HG03064 (cell line): ENCODE measurements around the gene INSC.

Source experiments
- ATAC-seq: cut with Tn5 transposase; IDR thresholded peaks from one replicate; pipeline ENCODE4 v1.9.1; 2021; ENCODE audit warnings: low read depth; ENCODE audit not compliant: unreplicated experiment

Gene INSC

DNA sequence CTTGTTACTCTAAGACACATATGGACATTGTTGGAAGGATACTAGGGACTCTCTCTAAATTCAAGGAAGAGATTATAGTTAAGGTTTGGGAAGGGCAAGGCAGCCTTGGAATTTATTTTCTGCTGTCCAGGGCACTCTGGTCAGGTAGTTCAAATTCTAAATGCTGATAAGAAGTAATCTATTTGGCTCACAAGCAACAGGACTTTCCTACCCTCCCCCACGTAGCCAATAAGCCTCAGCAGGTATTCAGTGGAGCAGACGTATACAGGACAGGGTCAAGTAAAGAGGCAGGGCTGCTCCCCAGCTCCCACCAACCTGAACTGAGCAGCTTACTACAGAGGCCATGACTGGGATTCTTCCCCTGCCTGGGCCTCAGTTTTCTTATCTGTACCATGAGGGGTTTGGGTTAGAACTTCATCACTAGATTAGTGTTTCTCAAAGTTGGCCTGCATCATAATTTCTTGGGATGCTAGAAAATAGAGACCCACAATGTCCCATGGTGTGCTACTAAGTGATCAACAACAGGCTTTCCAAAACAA is 6.1 kb upstream of the INSC start:
- no peak for ATAC-seq

DNA sequence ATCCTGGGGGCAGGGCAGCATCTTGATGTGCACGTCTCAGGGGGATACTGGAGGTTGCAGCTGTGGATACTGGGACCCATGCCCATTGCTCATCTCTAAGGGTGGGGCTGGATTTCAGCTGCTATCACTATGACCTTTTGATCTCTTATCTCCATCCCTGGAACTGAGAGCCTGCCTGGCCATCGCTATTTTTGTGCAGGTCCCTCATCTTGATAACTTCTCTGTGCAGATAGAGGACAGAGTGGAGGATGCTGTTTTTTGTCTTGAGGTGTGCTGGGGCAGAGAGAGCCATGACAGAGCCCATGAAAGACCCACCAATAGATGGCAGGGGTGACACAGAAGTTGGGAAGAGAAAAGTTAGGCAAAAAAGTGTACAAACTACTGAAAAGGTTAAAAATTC is 5.1 kb upstream of the INSC start:
- no peak for ATAC-seq

DNA sequence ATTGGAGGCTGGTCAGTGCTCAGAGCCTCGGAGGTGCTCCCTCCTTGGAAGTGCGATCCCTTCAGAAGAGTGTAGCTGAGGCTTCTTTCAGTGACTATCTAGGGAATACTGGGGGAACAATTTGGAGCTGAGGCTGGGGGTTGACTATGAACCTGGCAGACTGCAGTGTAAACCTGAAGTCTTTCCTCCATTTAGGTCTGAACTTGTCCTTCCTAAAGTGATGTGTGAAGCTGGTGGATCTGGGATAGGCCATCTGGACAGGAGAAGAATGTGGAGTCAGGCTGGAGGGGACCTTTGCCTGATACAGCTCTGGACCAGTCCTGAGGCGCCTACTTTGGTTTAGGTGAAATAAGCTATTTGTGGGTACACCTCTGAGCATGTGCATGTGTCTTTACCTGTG is 3.5 kb upstream of the INSC start:
- ATAC-seq, result no peak

DNA sequence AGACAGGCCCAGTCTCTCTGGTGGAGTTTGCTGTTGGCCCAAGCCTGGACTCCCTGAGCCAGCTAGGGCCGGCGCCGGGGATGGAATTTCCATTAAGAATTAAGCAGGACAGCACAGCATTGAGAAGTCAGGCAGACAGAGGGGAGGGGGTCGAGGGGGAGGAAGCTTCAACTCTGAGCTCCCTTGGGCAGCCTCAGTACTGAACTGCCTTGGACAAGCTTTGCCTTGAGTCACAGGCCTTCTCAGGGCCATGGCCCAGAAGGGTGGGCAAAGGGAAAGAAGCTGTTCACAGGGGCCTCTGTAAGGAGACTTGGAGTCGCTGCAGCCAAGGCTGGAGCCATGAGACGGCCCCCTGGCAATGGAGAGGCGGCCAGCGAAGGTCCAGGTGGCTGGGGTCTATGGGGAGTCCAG is 2.6 kb upstream of the INSC start:
- no peak for ATAC-seq

DNA sequence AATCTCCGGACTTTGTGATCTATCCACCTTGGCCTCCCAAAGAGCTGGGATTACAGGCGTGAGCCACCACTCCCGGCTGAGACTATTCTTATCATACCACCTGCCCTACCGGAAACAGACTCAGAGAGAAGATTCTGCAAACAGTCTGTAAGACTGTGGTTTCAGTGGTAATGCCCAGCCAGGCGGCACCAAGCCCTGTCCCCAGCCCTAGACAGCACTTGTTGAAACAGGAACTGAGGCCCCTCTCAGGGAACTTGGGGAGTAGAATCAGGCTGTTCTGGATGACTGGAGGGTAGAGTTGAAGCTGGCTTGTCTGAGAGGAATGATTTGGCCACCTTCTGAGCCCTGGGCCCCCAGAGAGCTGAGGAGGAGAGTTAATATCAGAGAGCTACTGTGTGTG is 1.3 kb upstream of the INSC start:
- peak; percentile 95 for ATAC-seq

DNA sequence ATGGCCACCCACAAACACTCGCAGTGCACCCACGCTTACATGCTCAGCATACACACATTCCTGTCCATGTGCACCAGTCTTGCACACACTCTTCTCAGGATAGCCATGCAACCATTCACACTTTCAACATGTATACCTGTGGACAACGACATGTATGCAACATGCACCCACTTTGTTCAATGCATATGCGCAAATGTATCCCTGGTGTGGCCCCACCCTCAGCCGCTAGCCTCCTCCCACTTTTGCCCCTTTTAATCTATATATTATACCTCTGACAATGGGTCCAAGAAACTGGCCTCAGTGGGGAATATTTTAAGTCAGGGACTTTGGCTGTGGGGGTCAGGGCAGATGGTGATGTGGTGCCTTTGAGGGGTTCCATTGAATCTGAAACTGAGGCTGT is 963 bp downstream of the INSC start:
- ATAC-seq, result no peak

DNA sequence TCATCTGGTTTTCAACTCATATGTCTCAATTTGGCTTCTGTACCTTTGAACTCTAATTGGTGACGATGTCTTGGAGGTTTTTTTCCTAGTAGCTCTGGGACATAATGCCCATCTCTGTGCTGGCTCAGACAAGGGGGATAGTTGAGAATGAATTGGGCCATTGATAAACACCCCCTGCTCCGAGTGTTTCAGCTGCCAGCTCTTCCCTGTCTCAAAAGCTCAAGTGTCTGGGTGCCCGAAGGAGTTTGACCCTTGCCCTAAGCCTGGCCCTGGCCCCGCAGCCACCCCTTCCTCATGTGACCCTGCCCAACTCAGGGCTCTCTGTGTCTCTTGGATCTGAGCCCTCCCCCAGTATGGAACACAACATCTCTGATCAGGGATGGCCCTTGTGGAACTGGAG is 3.0 kb downstream of the INSC start:
- ATAC-seq, result no peak

DNA sequence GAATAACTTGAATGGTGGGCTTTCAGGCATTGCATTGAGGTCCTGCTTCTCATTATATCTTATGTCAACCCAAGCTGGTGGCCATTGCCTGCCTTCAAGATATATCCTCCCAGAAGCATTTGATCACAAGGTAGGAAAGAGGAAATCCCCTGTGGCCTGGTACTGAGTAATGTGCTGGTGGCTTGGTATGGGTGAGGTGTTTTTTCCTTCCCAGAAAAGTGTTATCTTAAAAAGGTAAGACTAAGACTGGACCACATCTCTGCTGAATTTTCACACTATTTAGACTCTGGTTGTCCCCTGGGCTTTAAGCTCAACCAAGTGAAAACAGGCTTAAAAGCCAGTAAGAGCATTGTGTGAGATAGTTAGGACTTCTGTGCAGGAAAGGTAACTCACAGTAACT is 3.7 kb downstream of the INSC start:
- peak; percentile 40 for ATAC-seq

DNA sequence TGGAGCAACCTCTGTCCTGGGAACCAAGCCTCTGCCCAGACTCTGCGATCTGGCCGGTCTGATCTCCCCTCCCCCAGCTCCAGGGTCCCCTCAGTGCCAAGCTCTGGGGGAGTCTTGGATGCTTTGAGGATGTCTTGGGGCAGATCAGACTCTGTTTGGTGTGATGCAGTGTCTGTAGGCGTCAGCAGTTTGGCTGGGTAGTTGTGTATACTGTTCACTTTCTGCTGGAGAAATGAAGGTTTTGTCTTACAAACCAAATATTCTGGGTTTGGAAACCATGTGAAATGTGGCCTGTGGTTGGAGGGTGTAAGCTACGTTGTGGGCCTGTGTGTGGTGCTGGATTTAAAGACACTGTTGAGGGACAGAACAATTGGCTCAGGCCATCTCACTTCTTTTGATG is 4.6 kb downstream of the INSC start:
- ATAC-seq, result no peak

DNA sequence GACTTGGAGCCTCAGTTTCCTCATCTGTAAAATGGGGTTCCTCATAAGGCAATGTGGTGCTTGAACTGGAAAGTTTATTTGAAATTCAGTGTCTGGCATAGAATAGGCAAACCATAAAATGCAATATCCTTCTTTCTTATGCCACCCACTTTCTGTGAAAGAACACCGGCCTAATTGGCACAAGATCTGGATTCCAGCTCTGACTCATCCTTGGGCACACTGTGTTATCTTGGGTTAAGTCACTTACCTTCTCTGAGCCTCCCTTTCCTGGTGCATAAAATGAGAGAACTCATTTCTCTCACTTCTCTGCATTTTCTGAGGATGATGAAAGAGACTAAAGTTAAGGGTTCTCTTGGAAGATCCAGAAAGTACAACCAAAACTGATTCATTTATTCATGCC is 5.1 kb downstream of the INSC start:
- ATAC-seq, result no peak

DNA sequence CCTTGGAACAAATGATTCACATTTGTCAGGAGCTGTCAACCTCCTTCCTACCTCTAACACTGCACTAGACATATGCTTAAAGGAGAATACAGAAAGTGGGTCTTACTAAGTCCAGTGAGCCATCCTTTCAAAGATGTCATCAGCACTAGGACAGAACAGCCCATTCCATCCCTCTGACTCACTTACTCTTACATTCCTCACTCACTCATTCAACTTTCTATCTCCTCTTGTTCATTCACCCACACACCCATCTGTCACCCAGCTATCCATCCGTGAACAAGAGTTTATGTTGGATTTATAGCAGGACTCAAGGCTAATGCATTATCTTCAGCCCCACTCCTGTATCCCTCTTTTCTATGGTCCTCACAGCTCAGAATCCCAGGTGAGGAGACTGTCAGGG is 9.1 kb downstream of the INSC start:
- no peak for ATAC-seq

DNA sequence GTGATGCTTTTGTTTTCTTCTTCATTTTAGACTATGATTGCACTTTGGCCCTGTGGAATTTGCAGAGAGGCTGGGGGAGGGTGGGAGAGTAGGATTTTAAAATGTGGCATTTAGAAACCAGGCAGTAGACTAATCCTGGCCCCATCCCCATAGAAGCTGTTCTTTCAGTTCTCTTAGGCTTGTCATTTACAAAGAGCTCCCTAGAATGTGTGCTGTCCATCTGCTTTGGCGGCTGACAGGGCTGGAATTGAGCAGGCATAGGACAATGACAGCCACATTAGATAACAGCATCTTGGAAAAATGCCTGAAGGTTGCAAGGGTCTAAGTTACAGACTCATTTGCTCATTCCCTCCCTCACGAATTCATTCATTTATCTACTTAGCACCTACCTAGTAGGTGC is 9.8 kb downstream of the INSC start:
- ATAC-seq, result no peak

DNA sequence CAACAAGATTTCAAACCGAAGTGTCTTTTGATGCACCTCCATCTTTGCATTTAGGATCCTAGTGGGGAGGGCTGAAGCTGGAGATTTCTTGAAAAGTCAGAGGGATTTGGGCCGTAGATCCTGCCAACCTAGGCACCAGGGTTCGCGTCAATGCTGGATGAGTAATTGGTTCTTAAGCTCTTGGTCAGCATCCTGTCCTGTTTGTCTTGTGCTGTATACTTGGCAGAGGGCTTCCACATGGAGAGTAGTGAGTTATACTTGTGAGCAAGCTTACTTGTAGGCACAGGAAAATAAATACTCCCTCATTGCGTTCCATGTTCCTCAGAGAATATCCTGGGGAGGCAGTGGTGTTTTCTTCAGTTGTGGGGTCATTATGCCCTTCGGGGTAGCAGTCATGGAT is 12.6 kb downstream of the INSC start:
- no peak for ATAC-seq

DNA sequence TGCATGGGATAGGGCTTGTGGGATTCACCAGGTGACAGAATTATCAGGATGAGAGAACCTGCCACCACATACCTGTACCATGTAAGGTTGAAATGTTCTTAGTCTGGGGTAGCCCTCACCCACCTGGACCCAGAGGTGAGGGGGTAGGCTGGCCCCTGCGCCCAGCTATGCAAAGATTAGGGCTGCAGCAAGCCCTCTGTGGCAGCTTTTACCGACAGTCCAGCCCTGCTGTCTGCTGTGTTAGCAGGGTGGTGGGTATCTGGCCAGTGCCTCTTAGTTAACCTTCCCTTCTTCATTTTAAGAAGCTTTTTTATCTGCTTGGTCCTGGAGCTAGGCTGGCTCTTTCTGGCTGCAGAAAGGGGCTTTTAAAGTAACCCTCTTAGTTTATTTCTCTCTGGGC is 13.9 kb downstream of the INSC start:
- ATAC-seq, result no peak

DNA sequence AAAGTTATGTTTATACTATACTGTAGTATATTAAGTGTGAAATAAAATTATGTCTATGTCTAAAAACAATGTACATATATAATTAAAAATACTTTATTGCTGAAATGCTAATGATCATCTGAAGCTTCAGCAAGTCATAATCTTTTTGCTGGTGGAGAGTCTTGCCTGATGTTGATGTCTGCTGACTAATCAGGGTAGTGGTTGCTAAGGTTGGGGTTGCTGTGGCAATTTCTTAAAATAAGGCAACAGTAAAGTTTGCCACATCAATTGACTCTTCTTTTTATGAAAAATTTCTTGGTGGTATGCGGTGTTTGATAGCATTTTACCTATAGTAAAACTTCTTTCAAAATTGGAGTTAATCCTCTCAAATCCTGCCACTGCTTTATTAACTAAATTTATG is 21.4 kb downstream of the INSC start:
- no peak for ATAC-seq

DNA sequence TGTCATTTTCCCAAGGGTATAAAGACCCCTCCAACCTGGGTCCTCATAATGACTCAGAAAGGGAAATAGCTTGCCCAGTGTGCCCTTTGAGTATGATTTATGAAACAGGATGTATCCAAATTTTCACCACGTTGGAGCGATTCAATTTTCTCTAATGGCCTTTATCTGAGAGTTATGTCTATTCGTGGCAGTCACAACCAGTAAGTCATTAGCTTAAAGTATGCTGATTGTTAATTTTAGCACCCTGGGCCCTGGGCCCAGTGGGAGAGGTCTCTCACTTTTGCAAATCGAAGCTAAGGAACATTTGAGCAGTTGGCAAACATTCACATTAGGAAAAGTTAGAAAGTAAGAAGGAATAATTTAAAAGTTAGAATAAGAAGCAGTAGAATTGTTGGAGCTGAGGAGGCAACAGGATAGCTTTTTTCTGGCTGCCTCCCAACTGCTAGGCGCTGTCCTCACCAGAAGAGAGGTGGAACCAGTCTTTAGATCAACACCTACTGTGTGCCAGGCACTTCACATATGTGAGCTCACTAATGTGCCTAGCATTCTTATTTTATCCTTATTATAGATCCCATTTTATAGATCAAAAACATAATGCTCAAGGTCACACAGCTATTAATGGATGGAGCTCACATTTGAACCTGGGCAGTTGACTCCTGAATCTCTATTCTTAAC is 24.5 kb downstream of the INSC start:
- no peak for ATAC-seq

DNA sequence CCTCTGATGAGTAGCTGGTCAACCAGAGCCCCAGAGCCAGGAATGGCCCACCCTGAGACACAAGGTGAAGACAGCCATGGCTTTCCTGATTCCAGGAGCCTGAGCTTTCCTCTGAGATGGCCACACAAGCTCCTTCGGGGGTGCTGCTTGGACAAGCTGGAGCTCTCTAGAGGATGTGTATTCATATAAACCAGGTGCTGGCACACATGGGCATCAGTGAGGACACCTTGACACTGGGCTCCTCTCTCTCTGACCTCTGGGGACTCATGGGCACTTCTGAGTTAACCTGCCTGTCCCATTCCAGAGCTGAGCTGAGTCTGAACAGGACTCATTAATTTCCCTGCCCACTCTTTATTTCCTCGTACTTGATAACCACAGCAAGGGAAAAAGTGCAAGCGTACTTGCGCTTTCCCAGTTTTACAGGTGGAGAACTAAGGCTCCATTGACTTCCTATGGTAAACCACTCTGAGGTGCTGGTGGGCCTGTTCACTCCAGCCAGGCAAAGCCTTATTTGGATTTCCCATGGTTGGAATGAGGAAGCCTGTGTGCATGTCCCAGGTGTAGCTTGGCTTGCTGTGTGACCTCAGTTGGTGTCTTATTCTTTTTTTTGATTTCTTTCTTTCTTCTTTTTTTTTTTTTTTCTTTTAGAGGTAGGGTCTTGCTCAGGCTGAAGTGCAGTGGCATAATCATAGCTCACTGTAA is 25.4 kb downstream of the INSC start:
- no peak for ATAC-seq

DNA sequence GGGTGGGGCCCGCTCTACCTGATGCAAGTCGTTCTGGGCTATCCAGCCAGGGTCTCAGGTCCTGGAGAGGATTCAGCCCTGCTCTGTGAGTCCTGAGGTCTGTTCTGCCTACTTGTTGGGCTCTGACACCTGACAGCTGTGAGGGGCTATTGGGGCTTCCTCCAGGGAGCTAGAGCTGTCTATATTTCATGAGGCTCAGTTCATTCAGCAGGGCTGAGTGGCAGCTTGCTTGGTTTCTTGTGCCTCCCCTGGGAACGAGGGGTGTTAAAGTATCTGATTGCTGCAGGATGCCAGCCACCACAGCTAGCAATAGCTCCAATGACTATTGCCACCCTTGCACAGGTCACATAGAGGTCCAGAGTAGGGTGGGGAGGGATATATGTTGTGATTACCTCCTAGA is 26.7 kb downstream of the INSC start:
- ATAC-seq, result no peak

DNA sequence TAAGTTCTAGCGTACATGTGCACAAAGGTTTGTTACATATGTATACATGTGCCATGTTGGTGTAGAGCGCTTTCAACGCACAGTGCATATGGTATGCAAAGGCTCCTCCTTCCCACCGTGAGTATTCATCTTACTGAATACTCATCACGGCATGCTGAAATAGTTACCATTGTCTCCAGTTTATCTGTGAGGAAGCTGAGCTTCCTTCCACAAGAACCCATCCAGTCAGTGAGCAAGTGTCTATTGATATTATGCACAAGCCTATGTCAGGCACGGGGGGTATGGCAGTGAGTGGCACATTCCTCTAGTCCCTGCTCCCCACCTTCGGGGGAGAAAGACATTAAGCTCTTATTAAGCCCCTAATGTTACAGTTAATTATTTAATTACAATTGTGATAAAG is 28.1 kb downstream of the INSC start:
- ATAC-seq, result no peak

DNA sequence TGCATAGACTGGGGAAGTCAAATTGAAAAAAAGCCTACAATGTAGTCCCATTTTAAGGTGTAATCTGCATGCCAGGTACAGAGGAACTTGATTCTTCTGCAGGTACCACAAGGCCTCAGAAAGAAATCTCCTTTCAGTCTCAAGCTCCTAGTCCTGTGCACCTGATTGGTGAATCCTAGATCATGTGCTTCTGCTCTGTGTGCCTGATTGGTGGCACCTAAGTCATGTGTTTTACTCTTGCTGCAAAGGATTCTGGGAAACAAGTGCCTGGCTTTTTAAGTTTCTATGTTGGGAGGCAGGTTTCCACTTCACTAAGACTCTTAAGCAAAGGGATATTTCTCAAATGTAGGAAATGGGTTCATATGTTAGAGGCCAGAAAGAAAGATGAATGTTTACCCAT is 29.1 kb downstream of the INSC start:
- no peak for ATAC-seq

DNA sequence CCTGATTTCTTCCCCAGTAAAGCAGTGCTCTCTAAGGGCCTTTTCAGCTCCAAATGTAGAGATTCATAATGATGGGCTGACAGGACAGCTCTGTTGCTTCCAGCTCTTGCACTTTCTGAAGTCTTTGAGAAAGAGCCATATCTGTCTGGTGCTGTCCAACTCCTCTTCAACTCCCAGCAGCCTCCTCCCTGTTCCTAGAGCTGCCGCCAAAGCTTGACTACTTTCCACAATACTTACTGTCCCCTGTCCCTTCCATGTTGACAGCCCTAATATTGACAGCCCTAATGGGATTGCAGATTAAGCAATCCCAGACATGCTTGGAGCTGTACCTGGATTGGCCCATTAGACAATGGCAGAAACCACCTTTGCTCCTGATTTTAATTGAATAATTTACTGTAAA is 29.6 kb downstream of the INSC start:
- no peak for ATAC-seq

DNA sequence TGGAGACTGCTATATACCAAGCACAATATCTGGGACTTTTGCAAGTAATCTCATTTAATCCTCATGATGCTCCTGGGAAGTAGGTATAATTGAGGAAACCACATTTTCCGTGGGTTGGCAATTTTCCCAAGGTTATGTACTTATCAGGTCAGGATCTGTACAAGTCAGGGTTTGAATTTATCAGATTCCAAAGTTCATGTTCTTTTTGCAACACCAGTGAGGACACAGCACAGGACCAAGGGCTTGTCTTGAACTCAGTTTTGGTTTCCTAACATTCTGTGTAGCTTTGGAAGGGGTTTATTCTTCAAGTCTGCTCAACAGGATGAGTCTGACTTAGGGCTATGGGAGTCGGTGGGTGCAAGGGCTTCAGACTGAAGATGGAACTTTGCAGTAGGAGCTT is 30.4 kb downstream of the INSC start:
- ATAC-seq, result no peak
